Measurements from ENCODE around the gene CTU2. TPM values are rescaled to one million over a fixed set of nuclear protein-coding genes. Genes with fewer than 3 reads are reported as not detected.

The CTU2 gene
- total RNA-seq, 1 experiment from 2014 or later = 52.4 TPM

DNA sequence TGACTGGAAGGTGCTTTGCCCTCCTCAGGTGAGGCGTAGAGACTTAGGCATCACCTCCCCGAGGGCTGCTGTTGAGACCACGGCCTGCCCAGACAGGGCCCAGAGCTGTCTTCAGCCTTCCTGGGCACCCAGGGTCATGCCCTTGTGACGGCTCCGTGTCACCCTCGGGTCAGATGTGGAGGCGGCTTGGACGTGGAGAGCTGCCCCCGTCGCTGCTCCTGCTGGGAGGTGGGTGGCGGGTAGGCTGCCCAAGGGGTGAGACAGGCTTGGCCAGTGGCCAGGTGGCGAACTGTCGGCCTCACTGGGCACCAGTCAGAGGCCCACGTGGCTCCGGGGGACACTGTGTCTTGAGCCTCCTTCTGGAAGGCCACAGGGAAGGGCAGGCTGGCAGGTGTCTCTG lies 11.1 kb upstream of the CTU2 start:
- Mint-ChIP-seq H3K36me3 (peaks cover 3% of the 10 kb centered on the region; the same call in 1 of the 2 replicates), H3K4me3 (no peak overlapping the region), H3K9me3 (no peaks in the 10 kb centered on the region), H3K27ac (no peak overlapping the region), H3K4me1 (no peaks in the 10 kb centered on the region), H3K27me3 (ENCODE audit: low read depth) (no peaks in the 10 kb centered on the region)
- TF ChIP-seq ZNF416 (CRISPR knock-in tag; IDR thresholded peaks at IDR 0.05) (no peak), AFF4 (CRISPR knock-in tag; IDR thresholded peaks at IDR 0.05; ENCODE audit: borderline replicate concordance) (no peak), SMAD4 (CRISPR knock-in tag; IDR thresholded peaks at IDR 0.05) (no peak)
- TF ChIP-seq, protein P1, sequence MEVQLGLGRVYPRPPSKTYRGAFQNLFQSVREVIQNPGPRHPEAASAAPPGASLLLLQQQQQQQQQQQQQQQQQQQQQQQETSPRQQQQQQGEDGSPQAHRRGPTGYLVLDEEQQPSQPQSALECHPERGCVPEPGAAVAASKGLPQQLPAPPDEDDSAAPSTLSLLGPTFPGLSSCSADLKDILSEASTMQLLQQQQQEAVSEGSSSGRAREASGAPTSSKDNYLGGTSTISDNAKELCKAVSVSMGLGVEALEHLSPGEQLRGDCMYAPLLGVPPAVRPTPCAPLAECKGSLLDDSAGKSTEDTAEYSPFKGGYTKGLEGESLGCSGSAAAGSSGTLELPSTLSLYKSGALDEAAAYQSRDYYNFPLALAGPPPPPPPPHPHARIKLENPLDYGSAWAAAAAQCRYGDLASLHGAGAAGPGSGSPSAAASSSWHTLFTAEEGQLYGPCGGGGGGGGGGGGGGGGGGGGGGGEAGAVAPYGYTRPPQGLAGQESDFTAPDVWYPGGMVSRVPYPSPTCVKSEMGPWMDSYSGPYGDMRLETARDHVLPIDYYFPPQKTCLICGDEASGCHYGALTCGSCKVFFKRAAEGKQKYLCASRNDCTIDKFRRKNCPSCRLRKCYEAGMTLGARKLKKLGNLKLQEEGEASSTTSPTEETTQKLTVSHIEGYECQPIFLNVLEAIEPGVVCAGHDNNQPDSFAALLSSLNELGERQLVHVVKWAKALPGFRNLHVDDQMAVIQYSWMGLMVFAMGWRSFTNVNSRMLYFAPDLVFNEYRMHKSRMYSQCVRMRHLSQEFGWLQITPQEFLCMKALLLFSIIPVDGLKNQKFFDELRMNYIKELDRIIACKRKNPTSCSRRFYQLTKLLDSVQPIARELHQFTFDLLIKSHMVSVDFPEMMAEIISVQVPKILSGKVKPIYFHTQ (CRISPR knock-in tag; IDR thresholded peaks at IDR 0.05) = no peak
- DNase-seq (ENCODE audit: low spot score) (no peak), ATAC-seq (no peak)
- ChIA-PET CTCF (no interaction called here), POLR2A (no interaction called here)

- Mint-ChIP-seq H3K4me1 (no peaks in the 10 kb centered on the region), H3K27me3 (ENCODE audit: low read depth) (no peaks in the 10 kb centered on the region), H3K4me3 (no peak overlapping the region), H3K27ac (no peak overlapping the region), H3K9me3 (no peaks in the 10 kb centered on the region), H3K36me3 (peaks cover 3% of the 10 kb centered on the region; the same call in 1 of the 2 replicates)
- CTCF ChIA-PET = interaction anchor here (0.6 kb wide), 1 partner anchor 77 kb away, joined by 4 read pairs; no protein-coding TSS in a partner anchor
- no peak for TF ChIP-seq TEAD4 (CRISPR knock-in tag; IDR thresholded peaks at IDR 0.05)
- TF ChIP-seq, protein P2, sequence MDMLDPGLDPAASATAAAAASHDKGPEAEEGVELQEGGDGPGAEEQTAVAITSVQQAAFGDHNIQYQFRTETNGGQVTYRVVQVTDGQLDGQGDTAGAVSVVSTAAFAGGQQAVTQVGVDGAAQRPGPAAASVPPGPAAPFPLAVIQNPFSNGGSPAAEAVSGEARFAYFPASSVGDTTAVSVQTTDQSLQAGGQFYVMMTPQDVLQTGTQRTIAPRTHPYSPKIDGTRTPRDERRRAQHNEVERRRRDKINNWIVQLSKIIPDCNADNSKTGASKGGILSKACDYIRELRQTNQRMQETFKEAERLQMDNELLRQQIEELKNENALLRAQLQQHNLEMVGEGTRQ (CRISPR knock-in tag; IDR thresholded peaks at IDR 0.05) = no peak
- no peak for TF ChIP-seq NFE2L1 (CRISPR knock-in tag; IDR thresholded peaks at IDR 0.05)
- TF ChIP-seq CREB1 (CRISPR knock-in tag; IDR thresholded peaks at IDR 0.05) = no peak
- TF ChIP-seq, protein P1 (CRISPR knock-in tag; IDR thresholded peaks at IDR 0.05) = no peak
- no peak for TF ChIP-seq ZNF425 (CRISPR knock-in tag; conservative IDR thresholded peaks at IDR 0.05)
- TF ChIP-seq USF1 (CRISPR knock-in tag; IDR thresholded peaks at IDR 0.05) = no peak
- no peak for TF ChIP-seq TCF7 (CRISPR knock-in tag; IDR thresholded peaks at IDR 0.05; ENCODE audit: low read depth)
- TF ChIP-seq ZBTB21 (CRISPR knock-in tag; IDR thresholded peaks at IDR 0.05; ENCODE audit: borderline replicate concordance) = no peak
- no peak for TF ChIP-seq ZNF512 (CRISPR knock-in tag; IDR thresholded peaks at IDR 0.05; ENCODE audit: borderline replicate concordance)
- TF ChIP-seq FOXJ3 (CRISPR knock-in tag; IDR thresholded peaks at IDR 0.05; ENCODE audit: borderline replicate concordance) = no peak
- no peak for TF ChIP-seq JAZF1 (CRISPR knock-in tag; IDR thresholded peaks at IDR 0.05)
- TF ChIP-seq SOX15 (CRISPR knock-in tag; IDR thresholded peaks at IDR 0.05) = no peak
- TF ChIP-seq NR1H2 (CRISPR knock-in tag; IDR thresholded peaks at IDR 0.05) = no peak
- no peak for TF ChIP-seq NR2C2 (CRISPR knock-in tag; IDR thresholded peaks at IDR 0.05)
- DNase-seq (ENCODE audit: low spot score) (no peak), ATAC-seq (no peak)
- POLR2A ChIA-PET = no interaction called here
These were observed 10.6 kb upstream of the CTU2 start for GRCh38 chr16:88695753-88696152.
